GM10847 (cell line): ENCODE data around the gene NELFA.

ENCODE experiments used
- POLR2A ChIP-seq: IDR thresholded peaks from 2 replicates; pipeline ENCODE4 v1.6.1; 2011; ENCODE audit not compliant: insufficient read length; ENCODE audit errors: extremely low read depth

The NELFA gene

DNA sequence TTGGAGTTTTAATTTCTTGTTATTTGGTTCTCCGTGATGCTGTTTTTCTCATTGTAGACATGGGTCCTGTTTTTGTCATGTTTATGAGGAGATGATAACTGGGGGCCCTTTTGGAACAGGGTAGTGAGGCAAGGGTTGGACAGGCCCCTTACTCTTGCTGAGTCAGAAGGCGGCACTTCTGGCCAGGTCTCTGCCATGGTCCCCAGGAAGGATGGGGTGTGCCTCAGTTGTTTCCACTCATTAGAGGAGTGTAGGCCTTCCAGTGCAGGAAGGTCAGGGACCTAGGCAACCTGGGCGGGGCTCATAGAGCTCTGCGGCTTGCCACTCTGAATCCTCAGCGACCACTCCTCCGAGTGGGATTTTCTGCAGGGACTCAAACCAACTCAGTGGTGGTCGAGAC lies 68.2 kb downstream of the NELFA start:
- TF ChIP-seq POLR2A: no peak

GRCh38 chr4:1939664-1940509 lies 68.9 kb downstream of the NELFA start:
- TF ChIP-seq POLR2A: no peak

GRCh38 chr4:1938027-1938426 lies 70.7 kb downstream of the NELFA start:
- TF ChIP-seq POLR2A: no peak

GRCh38 chr4:1937550-1937949 lies 71.2 kb downstream of the NELFA start:
- TF ChIP-seq POLR2A: no peak

DNA sequence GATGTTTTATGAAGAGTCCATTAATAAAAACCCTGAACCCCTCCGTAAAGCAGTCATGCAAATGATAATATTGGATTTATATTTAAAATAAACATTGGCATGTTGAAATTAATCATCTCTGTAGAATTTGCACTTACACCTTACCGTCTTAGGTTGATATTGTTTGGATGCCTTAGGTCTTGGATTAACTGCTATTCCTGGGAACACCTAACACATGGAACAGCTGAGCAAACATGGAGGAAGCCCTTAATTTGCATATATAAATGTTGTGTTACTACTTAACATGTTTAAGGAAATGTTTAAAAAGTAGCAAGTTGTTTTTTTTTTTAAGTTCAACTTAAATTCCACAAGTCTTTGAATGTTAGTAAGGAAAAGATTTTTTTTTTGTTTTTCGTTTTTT lies 75.1 kb downstream of the NELFA start:
- TF ChIP-seq POLR2A: no peak

DNA sequence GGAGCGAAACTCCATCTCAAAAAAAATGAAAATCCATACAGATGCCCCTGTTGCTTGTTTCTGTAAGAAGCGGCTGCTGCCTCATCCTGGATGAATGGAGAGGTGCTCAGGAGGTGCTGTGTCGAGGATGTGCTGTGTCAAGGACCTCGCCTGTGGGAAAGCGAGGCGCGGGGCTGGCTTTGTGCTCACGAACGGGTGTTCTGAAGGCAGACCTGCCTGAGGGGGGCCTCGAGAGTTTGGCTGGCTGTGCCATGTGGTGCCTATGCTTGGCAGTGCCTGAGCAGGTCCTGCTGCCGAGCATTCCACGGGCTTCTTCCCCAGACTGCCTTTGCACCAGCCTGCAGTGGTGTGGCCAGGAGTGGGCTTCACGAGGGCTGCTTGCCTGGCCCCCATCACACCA lies 76.0 kb downstream of the NELFA start:
- no peak for TF ChIP-seq POLR2A
